ENCODE measurements around the gene SOD2.

DNA sequence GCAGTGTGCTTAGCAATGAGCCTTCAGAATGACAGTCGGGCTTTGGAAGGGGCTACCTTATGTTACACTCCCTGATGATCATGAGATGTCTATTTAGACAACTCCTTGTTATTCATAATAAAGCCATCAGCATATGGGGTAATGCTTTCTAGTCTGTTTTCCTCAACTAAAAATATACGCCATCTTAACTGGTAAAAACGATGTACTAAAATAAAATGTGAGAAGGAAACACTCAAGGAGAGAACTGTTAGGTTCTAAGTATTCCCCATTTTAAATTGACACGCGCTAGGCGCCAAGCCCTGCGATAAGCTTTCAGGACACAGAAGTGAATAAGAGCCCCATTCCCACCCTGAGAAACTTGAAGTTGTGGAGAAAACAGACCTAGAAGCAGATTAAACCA lies 43.6 kb downstream of the SOD2 start:
- TF ChIP-seq, protein P1, sequence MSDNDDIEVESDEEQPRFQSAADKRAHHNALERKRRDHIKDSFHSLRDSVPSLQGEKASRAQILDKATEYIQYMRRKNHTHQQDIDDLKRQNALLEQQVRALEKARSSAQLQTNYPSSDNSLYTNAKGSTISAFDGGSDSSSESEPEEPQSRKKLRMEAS (IDR thresholded peaks at IDR 0.05), result no peak
- TF ChIP-seq CEBPB (IDR thresholded peaks at IDR 0.05) (no peak), NFIC (IDR thresholded peaks at IDR 0.05) (no peak), EP300 (IDR thresholded peaks at IDR 0.05; ENCODE audit: borderline replicate concordance) (no peak), TEAD4 (IDR thresholded peaks at IDR 0.05) (no peak), CREB1 (IDR thresholded peaks at IDR 0.05; ENCODE audit: low read depth) (no peak)

Data from Ishikawa (cell line).